PFSK-1 (cell line): ENCODE results near the gene PTGER4.

Source experiments
- REST ChIP-seq, 2 experiments: IDR thresholded peaks; 2 replicates each; pipeline versions ENCODE4 v1.6.1 to v1.8.0; 2011 to 2012; ENCODE audit warnings: low read depth in 2 of 2, low read length in 2 of 2, control low read depth in 1 of 2, inconsistent platforms in 1 of 2, mild to moderate bottlenecking in 1 of 2, moderate library complexity in 1 of 2; ENCODE audit not compliant: insufficient read depth in 1 of 2
- SIN3A ChIP-seq: IDR thresholded peaks from 2 replicates; pipeline ENCODE4 v1.6.1; 2012; ENCODE audit warnings: mild to moderate bottlenecking, low read length, moderate library complexity, borderline replicate concordance; ENCODE audit not compliant: insufficient read depth

GRCh38 chr5:40655138-40655537 is 24.6 kb upstream of the PTGER4 start:
- TF ChIP-seq SIN3A (no peak), REST (IDR thresholded peaks at IDR 0.05; ENCODE audit: insufficient read depth in 1 of 2, low read depth in 2 of 2, low read length in 2 of 2) (no peak)
